Measurements from ENCODE around the gene CARD10. TPM values are rescaled to one million over a fixed set of nuclear protein-coding genes. Genes with fewer than 3 reads are reported as not detected.

Gene CARD10
- polyA plus RNA-seq (2012; ENCODE audit: missing spikeins): not detected

- TF ChIP-seq TAF1 (IDR thresholded peaks at IDR 0.05; ENCODE audit: borderline replicate concordance, low read depth, low read length) (no peak), POLR2AphosphoS5 (IDR thresholded peaks at IDR 0.05; ENCODE audit: low read depth, low read length) (no peak), POLR2A (IDR thresholded peaks at IDR 0.05; ENCODE audit: low read depth, low read length) (no peak)
- FAIRE-seq: no peak
- DNase-seq (ENCODE audit: insufficient read length): no peak
Observed at GRCh38 chr22:37519268-37520195, at the start of gene CARD10. Gene CARD10, minus strand, starts transcription at chr22:37519415. Its CDS starts 215 bp downstream, at chr22:37519200.

- FAIRE-seq (no peak), DNase-seq (ENCODE audit: insufficient read length) (no peak)
- no peak for TF ChIP-seq POLR2A (IDR thresholded peaks at IDR 0.05; ENCODE audit: low read depth, low read length)
- TF ChIP-seq POLR2AphosphoS5 (IDR thresholded peaks at IDR 0.05; ENCODE audit: low read depth, low read length): no peak
- TF ChIP-seq TAF1 (IDR thresholded peaks at IDR 0.05; ENCODE audit: borderline replicate concordance, low read depth, low read length): no peak
Observed at GRCh38 chr22:37568448-37569008, 49.3 kb upstream of the CARD10 start.

GRCh38 chr22:37568012-37568411 is 48.8 kb upstream of the CARD10 start:
- TF ChIP-seq TAF1 (IDR thresholded peaks at IDR 0.05; ENCODE audit: borderline replicate concordance, low read depth, low read length): no peak
- TF ChIP-seq POLR2AphosphoS5 (IDR thresholded peaks at IDR 0.05; ENCODE audit: low read depth, low read length): no peak
- TF ChIP-seq POLR2A (IDR thresholded peaks at IDR 0.05; ENCODE audit: low read depth, low read length): no peak
- FAIRE-seq (no peak), DNase-seq (ENCODE audit: insufficient read length) (no peak)

- TF ChIP-seq TAF1 (IDR thresholded peaks at IDR 0.05; ENCODE audit: borderline replicate concordance, low read depth, low read length): no peak
- TF ChIP-seq POLR2A (IDR thresholded peaks at IDR 0.05; ENCODE audit: low read depth, low read length): no peak
- no peak for TF ChIP-seq POLR2AphosphoS5 (IDR thresholded peaks at IDR 0.05; ENCODE audit: low read depth, low read length)
- DNase-seq (ENCODE audit: insufficient read length) (peak; percentile 94), FAIRE-seq (peak; percentile 99)
Observed at GRCh38 chr22:37566903-37567798, 47.9 kb upstream of the CARD10 start.

GRCh38 chr22:37566329-37566837 is 47.2 kb upstream of the CARD10 start:
- TF ChIP-seq POLR2A (IDR thresholded peaks at IDR 0.05; ENCODE audit: low read depth, low read length): no peak
- DNase-seq (ENCODE audit: insufficient read length) (no peak), FAIRE-seq (peak; percentile 70)

GRCh38 chr22:37565830-37566229 is 46.6 kb upstream of the CARD10 start:
- DNase-seq (ENCODE audit: insufficient read length): no peak
- TF ChIP-seq POLR2A (IDR thresholded peaks at IDR 0.05; ENCODE audit: low read depth, low read length) (no peak), TAF1 (IDR thresholded peaks at IDR 0.05; ENCODE audit: borderline replicate concordance, low read depth, low read length) (no peak), POLR2AphosphoS5 (IDR thresholded peaks at IDR 0.05; ENCODE audit: low read depth, low read length) (no peak)
- FAIRE-seq: peak; percentile 14

- no peak for FAIRE-seq
- DNase-seq (ENCODE audit: insufficient read length): no peak
- TF ChIP-seq POLR2AphosphoS5 (IDR thresholded peaks at IDR 0.05; ENCODE audit: low read depth, low read length) (no peak), POLR2A (IDR thresholded peaks at IDR 0.05; ENCODE audit: low read depth, low read length) (no peak), TAF1 (IDR thresholded peaks at IDR 0.05; ENCODE audit: borderline replicate concordance, low read depth, low read length) (no peak)
Observed at GRCh38 chr22:37564111-37564711, 45.0 kb upstream of the CARD10 start.

GRCh38 chr22:37563153-37564081 is 44.2 kb upstream of the CARD10 start:
- DNase-seq (ENCODE audit: insufficient read length) (no peak), FAIRE-seq (no peak)
- no peak for TF ChIP-seq TAF1 (IDR thresholded peaks at IDR 0.05; ENCODE audit: borderline replicate concordance, low read depth, low read length)
- TF ChIP-seq POLR2AphosphoS5 (IDR thresholded peaks at IDR 0.05; ENCODE audit: low read depth, low read length): no peak
- no peak for TF ChIP-seq POLR2A (IDR thresholded peaks at IDR 0.05; ENCODE audit: low read depth, low read length)

- TF ChIP-seq TAF1 (IDR thresholded peaks at IDR 0.05; ENCODE audit: borderline replicate concordance, low read depth, low read length): no peak
- no peak for TF ChIP-seq POLR2A (IDR thresholded peaks at IDR 0.05; ENCODE audit: low read depth, low read length)
- TF ChIP-seq POLR2AphosphoS5 (IDR thresholded peaks at IDR 0.05; ENCODE audit: low read depth, low read length): no peak
- DNase-seq (ENCODE audit: insufficient read length): no peak
- FAIRE-seq: no peak
Observed at GRCh38 chr22:37562049-37562875, 43.0 kb upstream of the CARD10 start.
